ENCODE results near the gene ZNF865. TPM values are rescaled to one million over a fixed set of nuclear protein-coding genes. Genes with fewer than 3 reads are reported as not detected.
A peak's percentile ranks its signal among the peaks of the same experiment; 100 is the strongest.

The ZNF865 gene
- total RNA-seq, 1 experiment from 2014 or later: 21.7 TPM

GRCh38 chr19:55579766-55580621 lies 25.5 kb upstream of the ZNF865 start:
- DNase-seq (ENCODE audit: low spot score) (peak; percentile 33), ATAC-seq (peak; percentile 62)
- Mint-ChIP-seq H3K9me3 (no peaks in the 10 kb centered on the region), H3K36me3 (peaks cover 13% of the 10 kb centered on the region), H3K4me3 (peak overlapping the region; percentile 86), H3K4me1 (peaks cover 5% of the 10 kb centered on the region), H3K27me3 (ENCODE audit: low read depth) (peaks cover 12% of the 10 kb centered on the region), H3K27ac (peak overlapping the region; percentile 71)
- POLR2A ChIA-PET: interaction anchor here (1.1 kb wide), 1 partner anchor 30 kb away, joined by 3 read pairs; no protein-coding TSS in a partner anchor
- CTCF ChIA-PET: interaction anchor here (0.7 to 2.0 kb wide), 5 partner anchors 19 to 436 kb away, joined by 4 to 20 read pairs (median 5); partner anchors contain the start of genes FIZ1 and ZNF865
- TF ChIP-seq NFE2L1 (CRISPR knock-in tag; IDR thresholded peaks at IDR 0.05) (no peak), MXD4 (CRISPR knock-in tag; IDR thresholded peaks at IDR 0.05; ENCODE audit: borderline replicate concordance) (no peak), SOX15 (CRISPR knock-in tag; IDR thresholded peaks at IDR 0.05) (no peak), CREM (CRISPR knock-in tag; IDR thresholded peaks at IDR 0.05) (no peak), ZNF396 (CRISPR knock-in tag; IDR thresholded peaks at IDR 0.05; ENCODE audit: borderline replicate concordance) (no peak), ZNF532 (CRISPR knock-in tag; IDR thresholded peaks at IDR 0.05; ENCODE audit: borderline replicate concordance) (no peak)

GRCh38 chr19:55580628-55581144 lies 24.8 kb upstream of the ZNF865 start, which contains the start of gene ZNF579:
TSS of gene ZNF579 (minus strand) at chr19:55580848. CDS start at chr19:55579639, 1,209 bp downstream.
- POLR2A ChIA-PET: interaction anchor here (1.1 to 1.2 kb wide), 3 partner anchors 19 to 44 kb away, joined by 3 to 7 read pairs (median 3); partner anchors contain the start of genes FIZ1 and ZNF784
- ATAC-seq (peak; percentile 72), DNase-seq (ENCODE audit: low spot score) (peak; percentile 89)
- CTCF ChIA-PET: interaction anchor here (0.7 to 2.0 kb wide), 5 partner anchors 19 to 437 kb away, joined by 4 to 20 read pairs (median 5); partner anchors contain the start of genes FIZ1 and ZNF865
- Mint-ChIP-seq H3K36me3 (peaks cover 13% of the 10 kb centered on the region), H3K27me3 (ENCODE audit: low read depth) (peaks cover 17% of the 10 kb centered on the region), H3K4me1 (peaks cover 10% of the 10 kb centered on the region), H3K4me3 (peak within 1 kb of the TSS; percentile 86), H3K9me3 (no peaks in the 10 kb centered on the region), H3K27ac (peak within 1 kb of the TSS; percentile 90)
- no peak for TF ChIP-seq JAZF1 (CRISPR knock-in tag; IDR thresholded peaks at IDR 0.05)
- no peak for TF ChIP-seq ZNF121 (CRISPR knock-in tag; IDR thresholded peaks at IDR 0.05)
- peak; percentile 33; the same call in 1 of the 2 replicates for TF ChIP-seq KAT7 (CRISPR knock-in tag; IDR thresholded peaks at IDR 0.05; ENCODE audit: borderline replicate concordance)
- no peak for TF ChIP-seq SMAD4 (CRISPR knock-in tag; IDR thresholded peaks at IDR 0.05)
- no peak for TF ChIP-seq FOXP4 (CRISPR knock-in tag; IDR thresholded peaks at IDR 0.05)
- TF ChIP-seq TEAD1 (CRISPR knock-in tag; IDR thresholded peaks at IDR 0.05): no peak
- no peak for TF ChIP-seq SMAD3 (CRISPR knock-in tag; IDR thresholded peaks at IDR 0.05; ENCODE audit: borderline replicate concordance)
- TF ChIP-seq MXD4 (CRISPR knock-in tag; IDR thresholded peaks at IDR 0.05; ENCODE audit: borderline replicate concordance): no peak
- no peak for TF ChIP-seq ERG (CRISPR knock-in tag; IDR thresholded peaks at IDR 0.05)
- no peak for TF ChIP-seq GTF2I (CRISPR knock-in tag; conservative IDR thresholded peaks at IDR 0.05)
- TF ChIP-seq SP1 (CRISPR knock-in tag; conservative IDR thresholded peaks at IDR 0.05): peak; percentile 75
- TF ChIP-seq GABPB1 (CRISPR knock-in tag; IDR thresholded peaks at IDR 0.05): peak; percentile 53
- TF ChIP-seq ZNF138 (CRISPR knock-in tag; conservative IDR thresholded peaks at IDR 0.05): no peak
- TF ChIP-seq FOXK1 (CRISPR knock-in tag; IDR thresholded peaks at IDR 0.05): no peak
- no peak for TF ChIP-seq ZNF232 (CRISPR knock-in tag; IDR thresholded peaks at IDR 0.05)
- no peak for TF ChIP-seq NFE2L1 (CRISPR knock-in tag; IDR thresholded peaks at IDR 0.05)
- TF ChIP-seq ESRRA (CRISPR knock-in tag; IDR thresholded peaks at IDR 0.05; ENCODE audit: borderline replicate concordance): no peak
- TF ChIP-seq NFYB (CRISPR knock-in tag; conservative IDR thresholded peaks at IDR 0.05; ENCODE audit: low read depth): no peak
- no peak for TF ChIP-seq ZNF416 (CRISPR knock-in tag; IDR thresholded peaks at IDR 0.05)
- no peak; the same call in 1 of the 2 replicates for TF ChIP-seq MAX (CRISPR knock-in tag; IDR thresholded peaks at IDR 0.05)
- no peak for TF ChIP-seq E2F4 (CRISPR knock-in tag; IDR thresholded peaks at IDR 0.05; ENCODE audit: borderline replicate concordance, low read depth)
- no peak for TF ChIP-seq ZBTB21 (CRISPR knock-in tag; IDR thresholded peaks at IDR 0.05; ENCODE audit: borderline replicate concordance)
